ENCODE data around the gene ADCY3.

The ADCY3 gene

DNA sequence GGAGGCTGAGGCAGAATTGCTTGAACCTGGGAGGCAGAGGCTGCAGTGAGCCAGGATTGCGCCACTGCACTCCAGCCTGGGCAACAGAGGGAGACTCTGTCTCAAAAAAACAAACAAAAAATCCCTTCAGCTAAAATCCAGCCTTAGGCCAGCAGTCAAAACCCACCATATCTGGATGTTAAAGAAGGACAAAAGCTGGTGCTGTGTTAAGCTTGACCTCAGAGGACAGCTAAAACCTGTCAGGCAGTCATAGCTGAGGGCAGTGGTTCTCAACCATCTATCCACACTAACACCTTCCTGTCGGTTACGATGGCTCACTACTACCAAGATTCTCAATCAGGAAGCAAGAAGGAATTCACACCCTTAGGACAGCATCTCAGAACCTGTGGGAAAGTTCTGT lies 136.4 kb downstream of the ADCY3 start:
- in situ Hi-C loops (cut with MboI; ENCODE audit: low sequenced_read_pairs) = no loop called here

DNA sequence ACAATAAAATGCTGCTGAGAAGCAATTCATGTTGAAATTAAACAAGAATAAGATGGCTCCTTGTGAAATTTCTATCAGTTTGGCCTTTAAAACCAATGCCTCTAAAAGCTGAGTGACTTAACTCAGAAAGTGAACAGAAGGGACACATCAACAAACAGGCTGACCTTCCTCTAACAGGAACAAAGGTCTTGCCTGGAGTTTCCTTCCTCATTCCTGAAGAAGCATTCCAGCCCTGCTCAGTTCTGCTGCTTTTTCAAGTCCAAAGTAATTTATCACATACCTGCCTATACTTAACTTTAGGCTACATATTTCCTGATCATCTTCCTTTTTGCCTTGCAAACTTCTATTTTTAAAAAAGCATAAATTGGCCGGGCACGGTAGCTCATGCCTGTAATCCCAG lies 140.9 kb downstream of the ADCY3 start:
- in situ Hi-C loops (cut with MboI; ENCODE audit: low sequenced_read_pairs) = no loop called here

GRCh38 chr2:24774373-24774772 lies 145.7 kb downstream of the ADCY3 start:
- in situ Hi-C loops (cut with MboI; ENCODE audit: low sequenced_read_pairs) = no loop called here

DNA sequence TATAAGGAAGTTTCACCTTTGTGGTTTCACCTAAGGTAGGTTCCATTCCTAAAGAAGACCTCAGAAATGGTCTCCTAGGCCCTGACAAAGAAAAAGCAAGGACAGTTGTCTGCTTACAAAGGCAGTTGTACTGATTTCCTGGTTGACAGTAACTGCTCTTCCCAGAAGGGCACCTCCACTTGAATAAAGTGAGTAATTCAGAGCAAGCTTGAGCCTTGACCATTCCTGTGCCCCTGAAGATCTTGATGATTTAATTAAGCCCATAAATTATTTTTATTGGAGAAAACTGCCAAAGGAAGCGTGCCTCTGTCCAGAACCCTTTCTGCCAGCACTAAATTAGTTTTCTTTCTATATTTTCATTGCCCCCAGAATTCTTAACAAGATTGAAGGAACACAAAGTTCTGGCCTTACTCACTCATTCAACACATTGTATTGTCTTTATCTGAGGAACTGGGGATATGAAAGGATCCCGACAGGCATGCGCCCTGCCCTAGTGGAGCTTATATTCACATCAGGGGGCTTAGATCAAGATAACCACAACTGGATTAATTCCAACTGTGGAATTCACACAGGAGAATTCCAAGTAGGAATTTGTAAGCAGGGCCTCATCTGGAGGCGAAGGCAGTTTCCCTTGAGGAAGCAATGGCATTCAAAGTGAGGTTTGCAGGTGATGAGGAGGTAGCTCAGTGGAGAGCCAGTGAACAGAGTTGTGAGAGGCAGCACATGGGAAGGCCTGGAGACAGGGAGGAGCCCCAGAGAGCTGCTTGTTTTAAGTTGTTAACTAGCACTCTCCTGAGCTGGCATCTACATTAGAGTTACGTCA lies 148.1 kb downstream of the ADCY3 start:
- in situ Hi-C loops (cut with MboI; ENCODE audit: low sequenced_read_pairs) = no loop called here

GRCh38 chr2:24771061-24771460 lies 149.0 kb downstream of the ADCY3 start:
- in situ Hi-C loops (cut with MboI; ENCODE audit: low sequenced_read_pairs) = no loop called here

Measured in HL-60/S4 (cell line).